Fibroblast of pulmonary artery (primary cell): ENCODE measurements around the gene CYB561D2.

Experiments used
- DNase-seq: peaks from one replicate; pipeline ENCODE4 v3.0.0-alpha.2; 2010; ENCODE audit warnings: low read depth
- H3K4me3 ChIP-seq: replicated peaks from 2 replicates; pipeline ENCODE4 v1.5.1; 2011; ENCODE audit warnings: low read depth, mild to moderate bottlenecking, control low read depth, low read length, moderate library complexity
- CTCF ChIP-seq: IDR thresholded peaks from 2 replicates; pipeline ENCODE4 v1.5.1; 2011; ENCODE audit warnings: mild to moderate bottlenecking, control low read depth, low read length, inconsistent platforms; ENCODE audit errors: missing control alignments

CYB561D2 gene

DNA sequence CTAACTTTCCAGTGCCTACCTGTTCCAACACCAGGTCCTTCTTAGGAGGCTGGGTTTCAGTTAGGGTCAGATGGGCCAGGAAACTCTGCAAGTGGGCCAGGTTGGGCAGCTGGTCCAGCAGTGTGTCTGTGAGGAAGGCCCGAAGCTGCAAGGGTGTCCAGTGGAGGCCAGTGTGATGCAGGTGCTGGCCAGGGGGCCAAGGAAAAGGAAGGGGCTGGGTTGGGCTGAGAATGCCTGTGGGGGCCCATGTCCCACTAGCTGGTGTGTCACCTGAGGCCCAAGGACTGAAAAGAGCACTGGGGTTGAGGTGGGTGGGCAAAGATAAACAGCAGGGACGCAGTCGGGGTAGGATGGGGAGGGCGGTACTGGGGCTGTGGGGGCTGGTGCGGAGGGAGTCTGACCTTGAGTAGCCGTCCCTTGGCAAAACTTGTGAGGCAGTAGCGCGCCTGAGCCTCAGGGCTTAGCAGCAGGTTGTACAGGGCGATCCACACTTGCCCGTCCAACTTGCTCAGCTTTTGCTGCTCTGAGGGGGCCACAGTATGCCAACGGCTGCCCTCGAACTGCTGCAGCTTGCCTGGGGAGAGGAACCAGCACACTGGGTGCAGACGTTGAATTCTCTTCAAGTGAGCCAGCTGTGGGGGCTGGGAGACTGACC is 8.5 kb upstream of the CYB561D2 start:
- DNase-seq, result no peak
- TF ChIP-seq CTCF, result no peak
- no peak overlapping the region for H3K4me3 ChIP-seq

DNA sequence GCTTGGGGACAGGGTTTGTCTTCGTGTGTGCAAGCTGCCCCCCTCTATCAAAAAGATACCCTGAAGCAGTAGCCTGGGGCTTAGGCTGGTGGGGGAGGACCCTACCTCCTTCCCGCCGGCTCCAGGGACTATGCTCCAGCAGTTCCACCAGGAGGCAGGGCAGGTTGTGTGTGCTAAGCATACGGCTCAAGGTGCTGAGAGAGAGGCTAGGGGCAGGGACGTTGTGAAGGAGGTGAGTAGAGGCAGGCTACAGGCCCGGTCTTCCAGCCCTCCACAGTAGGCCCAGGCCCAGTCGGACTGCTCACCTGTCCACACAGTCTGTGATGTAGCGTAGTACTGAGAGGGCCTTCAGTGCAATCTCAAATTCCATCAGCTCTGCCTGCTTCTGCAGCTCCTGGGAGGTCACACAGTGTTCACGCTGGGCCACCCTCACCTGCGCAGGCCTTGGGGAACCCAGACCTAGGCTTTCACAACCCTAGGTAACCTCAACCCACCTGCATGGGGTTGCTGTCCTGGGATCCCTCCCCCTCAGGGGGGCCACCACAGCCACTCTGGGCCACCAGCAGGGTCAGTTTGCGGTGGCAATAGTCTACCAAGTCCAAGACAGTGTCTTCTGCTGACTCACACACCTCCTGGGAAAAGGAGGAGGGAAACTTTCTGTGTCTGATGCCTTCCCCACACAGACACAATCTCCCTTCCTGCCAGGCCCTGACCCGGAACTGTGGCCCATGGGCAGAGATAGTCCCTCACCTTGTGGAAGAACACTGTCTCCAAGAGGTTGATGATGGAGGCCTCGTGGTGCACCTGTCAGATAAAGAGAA is 7.6 kb upstream of the CYB561D2 start:
- no peak for DNase-seq
- TF ChIP-seq CTCF, result peak; percentile 6
- H3K4me3 ChIP-seq, result no peak overlapping the region

- TF ChIP-seq CTCF, result no peak
- peak overlapping the region; percentile 55 for H3K4me3 ChIP-seq
- DNase-seq, result no peak
Observed at GRCh38 chr3:50345008-50345407, 5.7 kb upstream of the CYB561D2 start.

- DNase-seq, result peak; percentile 47
- TF ChIP-seq CTCF, result no peak
- peak within 1 kb of the TSS; percentile 55 for H3K4me3 ChIP-seq
Observed at GRCh38 chr3:50345586-50346234, 5.0 kb upstream of the CYB561D2 start, which contains the start of gene ZMYND10. Gene ZMYND10, minus strand, starts transcription at chr3:50345732. Its CDS starts 153 bp downstream, at chr3:50345579.

DNA sequence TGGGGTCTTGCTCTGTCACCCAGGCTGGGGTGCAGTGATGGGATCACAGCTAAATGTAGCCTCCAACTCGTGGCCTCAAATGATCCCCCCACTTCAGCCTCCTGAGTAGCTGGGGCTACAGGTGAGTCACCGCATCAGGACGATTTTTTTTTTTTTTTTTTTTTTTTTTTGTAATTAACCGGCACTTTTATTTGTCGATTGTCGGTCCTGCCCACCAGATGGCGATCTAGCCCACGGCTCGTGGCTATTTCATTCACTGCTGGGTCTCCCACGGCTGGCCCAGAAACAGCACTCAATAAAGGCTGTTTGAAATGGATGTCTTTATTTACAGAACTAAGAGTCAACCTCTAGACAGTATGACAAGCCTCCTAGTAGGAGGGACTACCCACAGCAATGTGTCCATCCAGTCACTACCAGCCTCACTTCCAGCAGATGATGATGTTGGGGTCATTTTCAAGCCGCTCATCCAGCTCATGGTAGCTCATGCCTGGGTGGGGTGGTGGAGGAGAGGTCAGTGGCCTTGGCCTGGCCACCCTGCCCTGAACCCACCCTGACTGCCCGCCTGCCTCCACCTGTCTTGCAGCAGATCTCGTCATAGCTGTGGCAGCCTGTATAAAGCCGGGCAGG is 3.4 kb upstream of the CYB561D2 start:
- no peak overlapping the region for H3K4me3 ChIP-seq
- TF ChIP-seq CTCF, result peak; percentile 59
- DNase-seq, result peak; percentile 80

DNA sequence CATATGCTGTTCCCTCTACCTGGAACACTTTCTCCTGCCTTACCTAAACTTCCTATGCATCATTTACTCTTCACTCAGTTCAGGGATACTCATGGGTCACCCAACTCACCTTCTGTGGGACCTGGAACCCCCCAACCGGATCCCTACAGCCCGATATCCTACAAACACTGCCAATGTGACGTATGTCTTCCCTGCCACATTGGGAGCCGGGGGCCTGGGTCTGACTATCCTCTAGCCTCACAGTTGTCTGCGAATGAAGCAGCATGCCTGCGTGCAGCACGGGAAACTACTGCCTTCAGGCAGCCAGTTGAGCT is 492 bp upstream of the CYB561D2 start:
- H3K4me3 ChIP-seq, result peak overlapping the region; percentile 92
- no peak for DNase-seq
- TF ChIP-seq CTCF, result no peak
